RWPE2 (cell line): Measurements from ENCODE around the gene ATG101.
"Not testable (repeated sequence)": the region's sequence is repeated elsewhere in the genome, so short reads cannot be mapped to it uniquely, and the experiment has no call there.

ENCODE experiments used
- ATAC-seq: fragments of 200-7000 bp; cut with Tn5 transposase; 3 replicates; pipeline ENCODE4 v1.9.1; 2021; ENCODE audit warnings: low read depth
- DNase-seq: peaks from one replicate; pipeline ENCODE4 v3.0.0-alpha.2; 2020; ENCODE audit warnings: low spot score
- H3K27ac ChIP-seq: fragments of 450-650 bp; 2 replicates; pipeline ENCODE4 v1.5.1; 2017; ENCODE audit warnings: mild to moderate bottlenecking; ENCODE audit not compliant: poor library complexity, severe bottlenecking
- H3K27me3 ChIP-seq: fragments of 250-450 bp; sonication (Bioruptor Pico); 2 replicates; pipeline ENCODE4 v1.5.1; 2021; ENCODE audit warnings: mild to moderate bottlenecking, moderate library complexity; ENCODE audit not compliant: insufficient read depth, poor library complexity, severe bottlenecking
- H3K36me3 ChIP-seq: fragments of 250-450 bp; sonication (Bioruptor Pico); 2 replicates; pipeline ENCODE4 v1.5.1; 2020; ENCODE audit warnings: low read depth, mild to moderate bottlenecking, moderate library complexity
- H3K4me1 ChIP-seq: fragments of 250-450 bp; sonication (Bioruptor Pico); 2 replicates; pipeline ENCODE4 v1.5.1; 2021; ENCODE audit warnings: mild to moderate bottlenecking, moderate library complexity; ENCODE audit not compliant: insufficient read depth, poor library complexity, severe bottlenecking
- H3K4me3 ChIP-seq: fragments of 250-450 bp; sonication (Bioruptor Pico); 2 replicates; pipeline ENCODE4 v1.5.1; 2021; ENCODE audit warnings: mild to moderate bottlenecking, moderate library complexity; ENCODE audit not compliant: severe bottlenecking
- H3K9me3 ChIP-seq: fragments of 250-450 bp; sonication (Bioruptor Pico); 2 replicates; pipeline ENCODE4 v1.5.1; 2021; ENCODE audit warnings: mild to moderate bottlenecking, moderate library complexity; ENCODE audit not compliant: severe bottlenecking
- TF ChIP-seq, protein P1 (sequence below): fragments of 450-650 bp; IDR thresholded peaks from one replicate; pipeline ENCODE4 v1.5.1; 2017; ENCODE audit warnings: mild to moderate bottlenecking, moderate library complexity; ENCODE audit not compliant: poor library complexity, severe bottlenecking

The ATG101 gene

DNA sequence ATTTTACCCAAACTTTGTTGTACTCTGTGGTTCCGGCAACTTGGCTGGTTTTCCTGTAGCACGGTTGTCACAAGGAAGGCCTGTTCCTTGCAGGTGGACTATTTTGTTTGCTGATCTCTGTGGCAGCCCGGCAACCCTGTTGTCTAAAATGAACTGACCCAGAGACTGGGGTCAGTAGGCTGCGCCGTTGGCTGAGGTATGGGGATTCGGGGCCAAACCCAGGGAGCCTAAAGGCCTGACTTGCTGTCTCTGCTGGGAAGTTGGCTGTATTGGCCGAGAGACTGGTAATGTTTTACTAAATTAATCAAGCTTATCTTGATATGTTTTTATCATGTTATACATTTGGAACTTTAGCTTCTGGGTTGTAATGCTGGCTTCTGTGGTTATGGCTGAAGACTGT lies 23.6 kb downstream of the ATG101 start:
- no peaks in the 10 kb centered on the region for H3K9me3 ChIP-seq
- no peak for ATAC-seq
- no peak overlapping the region for H3K27ac ChIP-seq
- DNase-seq = no peak
- H3K27me3 ChIP-seq = peaks cover 33% of the 10 kb centered on the region
- no peaks in the 10 kb centered on the region for H3K4me1 ChIP-seq
- TF ChIP-seq, protein P1, sequence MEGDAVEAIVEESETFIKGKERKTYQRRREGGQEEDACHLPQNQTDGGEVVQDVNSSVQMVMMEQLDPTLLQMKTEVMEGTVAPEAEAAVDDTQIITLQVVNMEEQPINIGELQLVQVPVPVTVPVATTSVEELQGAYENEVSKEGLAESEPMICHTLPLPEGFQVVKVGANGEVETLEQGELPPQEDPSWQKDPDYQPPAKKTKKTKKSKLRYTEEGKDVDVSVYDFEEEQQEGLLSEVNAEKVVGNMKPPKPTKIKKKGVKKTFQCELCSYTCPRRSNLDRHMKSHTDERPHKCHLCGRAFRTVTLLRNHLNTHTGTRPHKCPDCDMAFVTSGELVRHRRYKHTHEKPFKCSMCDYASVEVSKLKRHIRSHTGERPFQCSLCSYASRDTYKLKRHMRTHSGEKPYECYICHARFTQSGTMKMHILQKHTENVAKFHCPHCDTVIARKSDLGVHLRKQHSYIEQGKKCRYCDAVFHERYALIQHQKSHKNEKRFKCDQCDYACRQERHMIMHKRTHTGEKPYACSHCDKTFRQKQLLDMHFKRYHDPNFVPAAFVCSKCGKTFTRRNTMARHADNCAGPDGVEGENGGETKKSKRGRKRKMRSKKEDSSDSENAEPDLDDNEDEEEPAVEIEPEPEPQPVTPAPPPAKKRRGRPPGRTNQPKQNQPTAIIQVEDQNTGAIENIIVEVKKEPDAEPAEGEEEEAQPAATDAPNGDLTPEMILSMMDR = no peak
- no peaks in the 10 kb centered on the region for H3K36me3 ChIP-seq
- no peak overlapping the region for H3K4me3 ChIP-seq

DNA sequence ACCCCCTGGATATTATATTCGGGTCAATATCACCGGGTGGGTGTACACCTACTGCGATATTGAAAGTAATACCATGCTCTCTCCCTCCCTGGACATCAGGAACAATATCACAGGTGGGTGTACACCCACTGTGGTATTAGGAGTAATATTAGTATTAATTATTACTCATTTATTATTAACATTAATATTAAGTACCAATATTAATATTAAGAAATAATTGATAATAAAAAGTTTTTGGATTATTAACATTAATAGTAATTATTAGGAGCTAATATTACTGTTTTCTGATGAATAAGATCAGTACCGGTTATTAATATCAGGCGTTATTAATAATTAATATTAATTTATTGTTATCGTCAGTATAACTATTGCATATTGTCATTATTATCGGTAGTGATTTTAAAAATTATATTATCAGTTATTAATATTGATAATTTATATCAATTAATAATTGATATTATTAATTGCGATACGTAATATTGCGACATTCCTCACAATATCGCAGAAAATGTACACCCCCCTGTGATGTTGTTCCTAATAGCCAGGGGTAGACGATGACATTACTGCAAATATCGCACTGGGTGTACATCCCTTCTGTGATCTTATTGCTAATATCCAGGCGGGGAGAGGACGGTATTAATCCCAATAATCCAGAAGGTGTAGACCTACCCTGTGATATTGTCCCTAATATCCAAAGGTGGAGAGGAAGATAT lies 26.7 kb downstream of the ATG101 start:
- Histone ChIP-seq H3K36me3 (no peaks in the 10 kb centered on the region), H3K4me1 (no peaks in the 10 kb centered on the region), H3K9me3 (no peaks in the 10 kb centered on the region), H3K4me3 (no peak overlapping the region), H3K27ac (no peak overlapping the region), H3K27me3 (peaks cover 21% of the 10 kb centered on the region)
- DNase-seq (no peak), ATAC-seq (no peak)
- TF ChIP-seq, protein P1 = no peak

DNA sequence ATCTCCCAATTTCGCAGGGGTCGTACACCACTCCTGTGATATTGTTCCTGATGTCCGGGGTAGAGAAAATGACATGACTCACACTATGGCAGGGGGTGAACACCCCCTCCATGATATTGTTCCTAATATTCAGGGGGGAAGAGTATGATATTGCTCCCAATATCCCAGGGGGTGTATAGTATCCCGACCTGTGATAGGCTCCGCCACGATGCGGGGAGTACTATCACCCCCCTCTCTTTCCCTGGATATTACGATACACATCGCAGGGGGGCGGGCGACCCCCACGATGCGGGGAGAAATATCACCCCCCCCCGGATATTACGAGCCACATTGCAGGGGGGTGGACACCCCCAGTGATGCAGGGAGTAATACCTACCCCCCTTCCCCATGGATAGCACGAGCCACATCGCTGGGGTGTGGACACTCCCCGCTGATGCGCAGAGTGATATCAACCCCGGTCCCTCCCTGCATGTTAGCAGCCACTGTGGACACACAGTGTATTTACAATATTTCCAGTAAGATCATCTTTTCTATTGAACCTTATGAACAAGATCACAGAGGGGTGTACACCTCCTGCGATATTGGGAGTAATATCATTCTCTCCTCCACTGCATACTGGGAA lies 27.4 kb downstream of the ATG101 start:
- no peaks in the 10 kb centered on the region for H3K4me1 ChIP-seq
- DNase-seq = no peak

DNA sequence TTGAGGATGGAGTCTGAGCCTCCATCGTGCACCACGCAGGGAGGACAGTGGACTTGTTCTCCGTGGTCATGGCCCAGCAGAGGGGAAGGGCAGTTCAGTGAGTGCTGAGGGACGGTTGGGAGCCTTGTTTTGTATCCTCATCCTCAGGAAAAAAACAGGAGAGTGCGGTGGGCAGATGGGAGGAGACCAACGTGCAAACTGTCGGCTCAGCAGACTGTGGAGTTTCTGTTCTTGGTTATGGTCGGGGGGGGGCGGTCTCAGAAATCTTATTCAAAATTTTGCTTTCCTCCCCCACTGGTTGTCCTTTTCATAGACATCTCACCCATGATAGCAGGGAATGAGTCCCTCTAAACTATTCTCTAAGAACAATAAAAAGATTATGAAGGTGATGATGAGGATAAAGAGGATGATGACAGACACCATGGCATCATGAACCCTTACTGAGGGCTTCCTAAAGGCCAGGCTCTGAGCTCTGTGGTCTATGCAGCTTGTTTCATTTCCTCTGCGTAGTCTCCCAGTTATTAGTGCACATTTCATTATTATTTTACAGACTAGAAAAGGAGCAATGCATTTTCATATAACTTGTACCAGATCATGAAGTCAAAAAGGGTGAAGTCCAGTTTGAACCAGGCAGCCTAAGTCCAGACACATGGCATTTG lies 34.8 kb downstream of the ATG101 start:
- not testable (repeated sequence) for ATAC-seq, H3K27ac ChIP-seq

More for the DNA sequence above, 27.4 kb downstream of the ATG101 start:
- Histone ChIP-seq H3K27me3 (peaks cover 14% of the 10 kb centered on the region), H3K4me3 (no peak overlapping the region), H3K36me3 (no peaks in the 10 kb centered on the region), H3K9me3 (no peaks in the 10 kb centered on the region), H3K27ac (no peak overlapping the region)
- ATAC-seq = no peak
- TF ChIP-seq, protein P1 = no peak

DNA sequence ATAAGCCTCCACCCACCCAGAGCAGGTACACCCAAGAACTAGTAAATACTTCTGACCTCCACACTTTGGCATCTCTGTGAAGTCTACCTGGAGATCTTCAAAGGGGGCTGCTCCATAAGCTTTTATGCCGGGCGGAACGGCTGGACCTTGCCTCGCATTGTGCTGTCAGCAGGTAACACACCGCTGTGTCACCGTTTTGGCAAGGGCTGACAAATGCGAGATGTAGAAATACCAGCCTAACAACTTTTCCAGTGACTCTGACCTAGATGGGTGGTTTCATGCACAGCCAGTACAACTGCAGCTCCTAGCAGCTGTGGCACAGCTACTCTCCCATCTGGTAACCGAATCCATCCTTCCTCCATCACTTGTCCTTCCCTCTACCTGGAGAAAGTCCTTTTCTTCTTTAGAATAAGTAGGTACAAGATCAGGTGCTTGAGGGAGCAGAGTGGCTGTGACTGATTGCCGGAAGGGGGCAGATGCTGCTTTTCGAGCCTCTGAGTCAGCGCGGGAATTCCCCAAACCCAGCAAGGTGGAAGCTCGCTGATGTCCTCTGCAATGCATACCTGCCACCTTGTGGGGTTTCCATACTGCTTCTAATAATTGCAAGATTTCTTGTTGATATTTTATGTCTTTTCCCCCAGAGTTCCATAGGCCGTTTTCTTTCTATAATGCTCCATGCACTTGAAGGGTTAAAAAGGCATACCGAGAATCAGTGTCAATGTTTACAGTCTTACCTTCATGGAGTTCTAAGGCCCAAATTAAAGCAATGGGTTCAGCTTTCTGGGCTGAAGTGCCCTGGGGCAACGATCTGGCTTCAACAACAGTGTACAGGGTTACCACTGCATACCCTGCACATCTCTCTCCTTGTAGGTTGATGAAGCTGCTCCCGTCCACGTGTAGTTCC lies 46.7 kb downstream of the ATG101 start:
- not testable (repeated sequence) for ATAC-seq, H3K36me3 ChIP-seq, H3K27me3 ChIP-seq, H3K27ac ChIP-seq, DNase-seq, H3K4me3 ChIP-seq, H3K4me1 ChIP-seq, H3K9me3 ChIP-seq
- TF ChIP-seq, protein P1 = peak; percentile 85

More for the DNA sequence above, 34.8 kb downstream of the ATG101 start:
- not testable (repeated sequence) for H3K36me3 ChIP-seq, H3K4me3 ChIP-seq, DNase-seq, H3K9me3 ChIP-seq, H3K27me3 ChIP-seq, H3K4me1 ChIP-seq

DNA sequence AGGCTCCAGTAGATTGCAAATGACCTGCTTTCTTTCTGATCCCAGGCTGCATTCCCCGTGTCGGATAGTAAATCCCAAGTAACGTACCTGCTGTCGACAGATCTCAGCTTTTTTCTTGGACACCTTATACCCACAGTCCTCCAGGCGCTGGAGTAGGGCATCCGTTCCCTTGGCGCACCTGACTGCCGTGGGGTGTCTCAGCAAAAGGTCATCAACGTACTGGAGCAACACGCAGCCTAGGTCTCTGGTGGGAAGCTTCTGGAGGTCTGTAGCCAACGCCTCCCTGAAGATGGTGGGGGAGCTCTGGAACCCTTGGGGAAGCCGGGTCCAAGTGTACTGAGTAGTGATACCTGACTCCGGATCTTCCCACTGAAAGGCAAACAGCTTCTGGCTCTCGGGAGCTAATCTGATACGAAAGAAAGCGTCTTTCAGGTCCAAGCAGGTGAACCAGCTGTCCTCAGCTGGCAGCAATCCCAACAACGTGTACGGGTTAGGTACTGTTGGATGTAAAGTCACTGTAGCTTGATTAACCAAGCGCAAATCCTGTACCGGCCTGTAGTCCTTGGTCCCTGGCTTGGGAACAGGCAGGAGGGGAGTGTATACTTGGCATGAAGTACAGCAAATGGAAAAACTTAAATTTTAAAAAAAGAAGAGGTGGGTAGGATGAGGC lies 48.2 kb downstream of the ATG101 start:
- not testable (repeated sequence) for DNase-seq, H3K9me3 ChIP-seq, ATAC-seq, H3K4me3 ChIP-seq, H3K36me3 ChIP-seq, H3K4me1 ChIP-seq, H3K27me3 ChIP-seq, H3K27ac ChIP-seq
